ENCODE measurements around the gene TRIM28. TPM values are rescaled to one million over a fixed set of nuclear protein-coding genes. Genes with fewer than 3 reads are reported as not detected.
"Not testable (repeated sequence)": the region's sequence is repeated elsewhere in the genome, so short reads cannot be mapped to it uniquely, and the experiment has no call there.

The TRIM28 gene
- polyA plus RNA-seq, 6 donors from 2014 or later: 25.7 to 100 (median 50.8) TPM

DNA sequence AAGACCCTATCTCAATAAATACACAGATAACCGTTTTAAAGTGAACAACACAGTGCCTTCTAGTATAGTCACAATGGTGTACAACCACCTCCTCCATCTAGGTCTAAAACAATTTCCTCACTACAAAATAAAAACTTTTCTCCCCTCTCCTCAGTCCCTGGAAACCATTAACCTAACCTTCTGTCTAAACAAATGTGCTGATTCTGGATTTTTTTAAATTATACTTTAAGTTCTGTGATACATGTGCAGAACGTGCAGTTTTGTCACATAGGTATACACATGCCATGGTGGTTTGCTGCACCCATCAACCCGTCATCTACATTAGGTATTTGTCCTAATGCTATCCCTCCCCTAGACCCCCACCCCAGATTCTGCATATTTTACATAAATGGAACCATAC, 14.5 kb upstream of the TRIM28 start:
- Mint-ChIP-seq H3K27ac (no peak overlapping the region), H3K27me3 (no peaks in the 10 kb centered on the region), H3K36me3 (no peaks in the 10 kb centered on the region), H3K4me1 (peaks cover 14 to 18% (median 16%) of the 10 kb centered on the region in 3 donors), H3K4me3 (no peak overlapping the region), H3K9me3 (no peaks in the 10 kb centered on the region)
- no peak for DNase-seq
- no peak for ATAC-seq (ENCODE audit: low read depth in 2 of 2)

DNA sequence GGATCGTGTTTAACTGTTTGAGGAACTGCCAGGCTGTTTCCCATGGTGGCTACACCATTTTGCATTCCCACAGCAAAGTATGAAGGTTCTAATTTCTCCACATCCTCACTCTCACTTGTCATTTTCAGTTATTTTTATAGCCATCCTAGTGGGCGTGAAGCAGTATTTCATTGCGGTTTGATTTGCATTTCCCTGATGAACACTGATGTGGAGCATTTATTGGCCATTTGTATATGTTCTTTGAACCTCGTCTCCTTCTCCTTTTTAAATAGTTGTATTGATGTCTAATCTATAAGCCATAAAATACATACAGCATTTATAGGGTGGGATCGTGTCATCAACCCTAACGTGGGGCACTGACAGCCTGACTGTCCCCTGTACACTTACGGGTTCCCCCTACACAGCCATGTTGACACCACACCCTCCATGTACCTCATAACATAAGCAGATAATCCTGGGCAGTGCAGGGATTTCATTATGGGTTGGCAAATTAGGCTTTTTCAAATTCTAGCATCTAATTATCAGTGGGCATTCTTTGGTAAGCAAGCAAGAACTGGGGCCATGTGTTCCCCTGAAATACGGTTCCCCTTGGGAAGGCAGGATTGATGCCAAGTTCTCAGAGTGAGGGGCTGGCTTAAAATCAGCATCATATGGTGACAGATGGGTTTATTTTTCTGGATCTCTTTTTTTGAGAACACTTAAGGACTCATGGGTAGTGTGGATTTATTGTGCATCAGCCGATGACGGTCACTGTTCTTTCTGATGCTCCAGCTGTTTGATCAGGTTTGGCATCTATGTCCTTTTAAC, 12.6 kb upstream of the TRIM28 start:
- DNase-seq: no peak
- Mint-ChIP-seq H3K36me3 (no peaks in the 10 kb centered on the region), H3K9me3 (no peaks in the 10 kb centered on the region), H3K4me3 (peak overlapping the region in 6 of 8 donors; percentile 7 to 78 (median 45)), H3K27ac (peak overlapping the region in 4 of 6 donors; percentile 35 to 90 (median 70)), H3K4me1 (peaks cover 14 to 18% (median 16%) of the 10 kb centered on the region in 3 donors), H3K27me3 (no peaks in the 10 kb centered on the region)
- ATAC-seq (ENCODE audit: low read depth in 2 of 2): peak; percentile 65 to 81

DNA sequence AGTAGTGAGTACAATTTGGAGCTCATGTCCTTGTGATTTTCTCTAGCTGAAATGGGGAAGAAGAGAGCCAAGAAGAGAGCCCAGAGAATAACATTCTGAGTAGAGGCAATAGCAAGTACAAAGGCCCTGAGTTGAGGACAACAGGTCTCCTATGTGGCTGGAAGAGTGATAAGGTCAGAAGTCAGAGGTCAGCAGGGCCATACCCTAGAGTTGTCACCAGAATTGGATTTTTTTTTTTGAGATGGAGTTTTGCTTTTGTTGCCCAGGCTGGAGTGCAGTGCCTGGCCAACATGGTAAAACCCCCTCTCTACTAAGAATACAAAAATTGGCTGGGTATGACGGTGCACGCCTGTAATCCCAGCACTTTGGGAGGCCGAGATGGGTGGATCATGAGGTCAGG, 8.0 kb upstream of the TRIM28 start:
- Mint-ChIP-seq H3K27me3 (peaks cover 0 to 22% (median 14%) of the 10 kb centered on the region in 3 donors), H3K9me3 (peaks cover 0 to 2% (median 0%) of the 10 kb centered on the region in 7 donors), H3K4me1 (peaks cover 24 to 32% (median 25%) of the 10 kb centered on the region in 3 donors), H3K4me3 (peak overlapping the region in 1 of 8 donors; percentile 19), H3K27ac (no peak overlapping the region), H3K36me3 (no peaks in the 10 kb centered on the region)
- ATAC-seq (ENCODE audit: low read depth in 2 of 2) (no peak), DNase-seq (no peak)

DNA sequence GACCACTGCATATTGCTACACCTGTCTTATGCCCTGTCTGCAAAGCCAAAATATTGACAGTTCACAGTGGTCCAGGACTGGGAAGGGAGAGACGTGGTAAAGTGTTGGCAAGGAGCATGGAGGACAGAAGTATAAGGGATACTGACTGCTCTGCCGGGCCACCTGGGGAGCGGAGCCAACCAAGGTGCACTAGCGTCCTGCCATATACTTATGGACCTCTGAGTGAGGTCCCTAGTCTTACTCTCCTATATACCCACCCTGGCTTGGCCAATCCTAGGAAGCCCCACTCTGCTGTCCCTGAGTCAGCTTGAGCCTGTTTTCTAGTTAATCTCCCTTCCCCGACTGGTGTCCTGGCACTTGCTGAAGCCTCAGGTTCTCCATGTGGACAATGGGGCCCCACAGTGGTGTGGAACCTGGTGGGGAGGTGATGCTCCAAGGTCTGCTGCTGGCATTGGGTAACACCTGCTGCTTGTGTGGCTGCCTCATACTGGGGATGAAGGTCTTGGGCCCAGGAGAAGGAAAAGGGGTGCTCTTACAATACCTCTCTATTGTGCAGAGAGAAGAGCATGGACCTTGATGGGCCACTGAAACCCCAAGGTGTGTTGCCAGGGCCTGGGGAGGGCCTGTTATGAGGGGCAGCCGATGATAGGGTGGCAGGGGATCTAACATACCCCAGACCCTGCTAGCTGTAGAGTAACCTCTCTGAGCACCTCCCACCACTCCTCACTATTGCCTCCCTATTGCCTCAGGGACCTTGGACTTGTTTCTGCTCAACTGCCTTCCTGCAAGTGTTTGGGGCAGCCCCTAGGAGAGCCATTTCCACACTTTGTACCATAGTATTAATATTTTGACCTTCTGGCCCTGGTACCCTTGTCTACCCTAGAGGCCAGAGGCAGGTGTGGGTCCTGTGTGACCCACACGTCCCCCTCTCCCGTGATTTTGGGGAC, 6.7 kb upstream of the TRIM28 start:
- Mint-ChIP-seq H3K27me3 (peaks cover 0 to 22% (median 14%) of the 10 kb centered on the region in 3 donors), H3K27ac (peak overlapping the region in 1 of 6 donors; percentile 56), H3K36me3 (no peaks in the 10 kb centered on the region), H3K4me3 (peak overlapping the region in 7 of 8 donors; percentile 45 to 89 (median 73)), H3K4me1 (peaks cover 12 to 20% (median 14%) of the 10 kb centered on the region in 3 donors), H3K9me3 (peaks cover 0 to 2% (median 0%) of the 10 kb centered on the region in 7 donors)
- ATAC-seq (ENCODE audit: low read depth in 2 of 2) (no peak), DNase-seq (no peak)

DNA sequence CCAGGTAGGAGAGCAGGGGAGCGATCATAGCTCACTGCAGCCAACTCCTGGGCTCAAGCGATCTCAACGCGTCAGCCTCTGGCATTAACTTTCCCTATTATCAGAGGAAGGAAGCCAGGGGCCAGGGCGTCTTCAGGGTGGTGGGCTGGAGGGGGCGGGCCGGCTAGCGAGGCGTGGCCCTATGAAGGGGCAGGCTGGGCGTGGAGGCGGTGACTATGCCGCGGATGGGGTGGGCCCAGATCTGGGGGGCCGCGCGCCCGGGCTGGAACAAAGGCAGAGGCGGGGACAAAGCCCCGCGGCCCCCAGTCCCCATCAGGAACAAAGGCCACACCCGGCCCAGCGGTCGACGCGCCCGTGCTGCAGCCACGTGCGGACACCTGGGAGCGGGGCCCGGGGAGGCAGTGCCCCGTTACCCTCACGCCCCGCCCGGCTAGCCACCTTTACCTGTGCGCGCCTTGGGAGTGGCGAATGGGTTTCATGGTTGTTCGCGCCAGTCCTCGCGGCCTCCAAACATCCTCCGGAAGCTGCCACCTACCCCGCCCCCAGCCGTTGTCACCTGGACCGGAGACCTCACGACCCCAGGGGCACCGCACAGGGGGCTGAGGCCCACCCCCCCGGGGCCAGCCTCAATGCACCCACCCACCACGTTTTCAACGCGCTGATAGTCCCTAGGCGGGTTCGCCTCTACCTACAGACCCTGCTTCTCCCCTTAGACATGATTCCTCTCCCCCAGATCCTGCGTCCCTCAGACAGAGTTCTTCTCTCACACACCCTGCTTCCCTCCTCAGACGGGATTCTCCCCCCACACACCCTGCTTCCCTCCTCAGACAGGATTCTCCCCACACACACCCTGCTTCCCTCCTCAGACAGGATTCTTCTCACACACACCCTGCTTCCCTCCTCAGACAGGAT, 5.4 kb upstream of the TRIM28 start:
- no peak for DNase-seq
- peaks cover 12 to 22% (median 13%) of the 10 kb centered on the region in 3 donors for H3K4me1 Mint-ChIP-seq

DNA sequence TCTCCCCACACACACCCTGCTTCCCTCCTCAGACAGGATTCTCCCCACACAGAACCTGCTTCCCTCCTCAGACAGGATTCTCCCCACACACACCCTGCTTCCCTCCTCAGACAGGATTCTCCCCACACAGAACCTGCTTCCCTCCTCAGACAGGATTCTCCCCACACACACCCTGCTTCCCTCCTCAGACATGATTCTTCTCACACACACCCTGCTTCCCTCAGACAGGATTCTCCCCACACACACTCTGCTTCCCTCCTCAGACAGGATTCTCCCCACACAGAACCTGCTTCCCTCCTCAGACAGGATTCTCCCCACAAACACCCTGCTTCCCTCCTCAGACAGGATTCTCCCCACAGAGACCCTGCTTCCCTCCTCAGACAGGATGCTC, 4.7 kb upstream of the TRIM28 start:
- peaks cover 18 to 28% (median 19%) of the 10 kb centered on the region in 3 donors for H3K4me1 Mint-ChIP-seq
- not testable (repeated sequence) for H3K9me3 Mint-ChIP-seq; ATAC-seq (ENCODE audit: low read depth in 2 of 2); H3K36me3 Mint-ChIP-seq; DNase-seq
- peak overlapping the region in 3 of 8 donors; percentile 63 to 73 (median 63) for H3K4me3 Mint-ChIP-seq
- peak overlapping the region in 1 of 6 donors; percentile 24 for H3K27ac Mint-ChIP-seq
- peaks cover 5 to 30% (median 21%) of the 10 kb centered on the region in 3 donors for H3K27me3 Mint-ChIP-seq

More for the DNA sequence above, 5.4 kb upstream of the TRIM28 start:
- ATAC-seq (ENCODE audit: low read depth in 2 of 2): peak; percentile 63 to 71
- H3K36me3 Mint-ChIP-seq: no peaks in the 10 kb centered on the region
- peak overlapping the region; percentile 63 to 89 (median 74) for H3K4me3 Mint-ChIP-seq
- H3K27me3 Mint-ChIP-seq: peaks cover 0 to 30% (median 21%) of the 10 kb centered on the region in 3 donors
- H3K9me3 Mint-ChIP-seq: peaks cover 0 to 2% (median 0%) of the 10 kb centered on the region in 7 donors
- peak overlapping the region in 2 of 6 donors; percentile 7 for H3K27ac Mint-ChIP-seq

DNA sequence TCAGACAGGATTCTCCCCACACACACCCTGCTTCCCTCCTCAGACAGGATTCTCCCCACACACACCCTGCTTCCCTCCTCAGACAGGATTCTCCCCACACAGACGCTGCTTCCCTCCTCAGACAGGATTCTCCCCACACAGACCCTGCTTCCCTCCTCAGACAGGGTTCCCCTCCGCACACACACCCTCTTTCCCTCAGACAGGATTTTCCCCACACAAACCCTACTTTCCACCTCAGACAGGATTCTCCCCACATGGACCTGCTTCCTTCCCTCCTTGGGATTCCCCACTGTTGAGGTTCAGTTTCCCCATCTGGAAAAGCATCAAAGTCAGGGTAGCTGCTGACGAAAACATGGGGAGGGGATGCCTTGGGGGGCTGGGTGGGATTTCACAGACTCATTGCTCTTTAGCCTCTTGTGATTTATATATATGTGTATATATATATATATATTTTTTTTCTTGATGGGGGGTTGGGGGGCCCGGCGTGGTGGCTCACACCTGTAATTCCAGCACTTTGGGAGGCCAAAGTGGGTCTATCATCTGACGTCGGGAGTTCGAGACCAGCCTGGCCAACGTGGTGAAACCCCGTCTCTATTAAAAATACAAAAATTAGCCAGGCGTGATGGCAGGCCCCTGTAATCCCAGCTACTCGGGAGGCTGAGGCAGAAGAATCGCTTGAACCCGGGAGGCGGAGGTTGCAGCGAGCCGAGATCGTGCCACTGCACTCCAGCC, 1.1 kb upstream of the TRIM28 start:
- Mint-ChIP-seq H3K4me3 (peak overlapping the region in 4 of 8 donors; percentile 16 to 99 (median 68)), H3K27me3 (peaks cover 5 to 22% (median 21%) of the 10 kb centered on the region in 3 donors), H3K27ac (peak overlapping the region in 5 of 6 donors; percentile 16 to 99 (median 44)), H3K4me1 (peaks cover 35 to 52% (median 43%) of the 10 kb centered on the region in 3 donors)
- not testable (repeated sequence) for H3K9me3 Mint-ChIP-seq; H3K36me3 Mint-ChIP-seq; ATAC-seq (ENCODE audit: low read depth in 2 of 2); DNase-seq

DNA sequence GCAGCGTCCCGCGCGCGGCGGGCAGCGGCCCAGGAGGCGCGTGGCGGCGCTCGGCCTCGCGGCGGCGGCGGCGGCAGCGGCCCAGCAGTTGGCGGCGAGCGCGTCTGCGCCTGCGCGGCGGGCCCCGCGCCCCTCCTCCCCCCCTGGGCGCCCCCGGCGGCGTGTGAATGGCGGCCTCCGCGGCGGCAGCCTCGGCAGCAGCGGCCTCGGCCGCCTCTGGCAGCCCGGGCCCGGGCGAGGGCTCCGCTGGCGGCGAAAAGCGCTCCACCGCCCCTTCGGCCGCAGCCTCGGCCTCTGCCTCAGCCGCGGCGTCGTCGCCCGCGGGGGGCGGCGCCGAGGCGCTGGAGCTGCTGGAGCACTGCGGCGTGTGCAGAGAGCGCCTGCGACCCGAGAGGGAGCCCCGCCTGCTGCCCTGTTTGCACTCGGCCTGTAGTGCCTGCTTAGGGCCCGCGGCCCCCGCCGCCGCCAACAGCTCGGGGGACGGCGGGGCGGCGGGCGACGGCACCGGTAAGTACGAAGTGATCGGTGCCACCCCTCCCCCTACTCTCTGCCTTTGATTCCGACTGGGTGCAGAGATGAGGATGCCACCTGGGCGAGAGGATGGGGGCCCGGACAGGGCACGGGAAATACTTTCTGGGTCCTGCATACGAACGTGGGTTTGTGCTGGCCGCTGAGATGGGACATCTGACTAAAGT, 874 bp downstream of the TRIM28 start:
- H3K27me3 Mint-ChIP-seq: peaks cover 5 to 9% (median 8%) of the 10 kb centered on the region in 3 donors
- no peak for DNase-seq
- peak overlapping the region; percentile 91 to 99 (median 94) for H3K4me3 Mint-ChIP-seq
- ATAC-seq (ENCODE audit: low read depth in 2 of 2): peak; percentile 44
- peak overlapping the region in 5 of 6 donors; percentile 80 to 99 (median 88) for H3K27ac Mint-ChIP-seq
- peaks cover 31 to 41% (median 35%) of the 10 kb centered on the region in 3 donors for H3K4me1 Mint-ChIP-seq
- H3K36me3 Mint-ChIP-seq: peaks cover 0 to 13% of the 10 kb centered on the region in 2 donors
- peaks cover 0 to 4% (median 0%) of the 10 kb centered on the region in 7 donors for H3K9me3 Mint-ChIP-seq

DNA sequence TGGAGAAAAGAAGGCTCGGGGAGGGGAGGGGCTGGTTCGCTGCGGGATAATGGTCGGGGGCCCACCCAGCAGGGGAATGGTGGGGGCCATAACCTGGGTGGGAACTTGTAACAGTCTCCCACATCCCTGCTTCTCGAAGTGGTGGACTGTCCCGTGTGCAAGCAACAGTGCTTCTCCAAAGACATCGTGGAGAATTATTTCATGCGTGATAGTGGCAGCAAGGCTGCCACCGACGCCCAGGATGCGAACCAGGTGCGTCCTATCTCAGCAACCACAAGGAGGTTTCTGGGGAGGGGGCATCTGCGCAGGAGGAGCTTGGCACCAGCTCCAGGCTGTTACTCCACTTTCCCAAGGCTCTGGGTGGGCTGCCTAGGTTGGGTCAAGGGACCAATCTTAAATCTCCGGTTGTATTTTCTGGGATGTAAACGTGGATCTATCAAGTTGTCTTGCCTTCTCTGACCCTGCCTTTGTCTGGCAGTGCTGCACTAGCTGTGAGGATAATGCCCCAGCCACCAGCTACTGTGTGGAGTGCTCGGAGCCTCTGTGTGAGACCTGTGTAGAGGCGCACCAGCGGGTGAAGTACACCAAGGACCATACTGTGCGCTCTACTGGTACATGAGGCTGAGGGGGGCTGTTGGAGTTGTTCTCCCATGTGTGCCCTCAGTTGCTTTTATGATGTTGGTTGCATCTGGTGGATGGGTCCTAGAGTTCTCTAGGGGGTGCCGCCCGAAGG, 1.6 kb downstream of the TRIM28 start:
- H3K27me3 Mint-ChIP-seq: peaks cover 5 to 8% (median 7%) of the 10 kb centered on the region in 3 donors
- H3K4me3 Mint-ChIP-seq: peak overlapping the region; percentile 86 to 96 (median 92)
- H3K36me3 Mint-ChIP-seq: peaks cover 0 to 13% of the 10 kb centered on the region in 2 donors
- ATAC-seq (ENCODE audit: low read depth in 2 of 2) (no peak), DNase-seq (no peak)
- peaks cover 34 to 41% (median 34%) of the 10 kb centered on the region in 3 donors for H3K4me1 Mint-ChIP-seq
- H3K27ac Mint-ChIP-seq: peak overlapping the region; percentile 80 to 93 (median 88)
- peaks cover 0 to 4% (median 0%) of the 10 kb centered on the region in 7 donors for H3K9me3 Mint-ChIP-seq

DNA sequence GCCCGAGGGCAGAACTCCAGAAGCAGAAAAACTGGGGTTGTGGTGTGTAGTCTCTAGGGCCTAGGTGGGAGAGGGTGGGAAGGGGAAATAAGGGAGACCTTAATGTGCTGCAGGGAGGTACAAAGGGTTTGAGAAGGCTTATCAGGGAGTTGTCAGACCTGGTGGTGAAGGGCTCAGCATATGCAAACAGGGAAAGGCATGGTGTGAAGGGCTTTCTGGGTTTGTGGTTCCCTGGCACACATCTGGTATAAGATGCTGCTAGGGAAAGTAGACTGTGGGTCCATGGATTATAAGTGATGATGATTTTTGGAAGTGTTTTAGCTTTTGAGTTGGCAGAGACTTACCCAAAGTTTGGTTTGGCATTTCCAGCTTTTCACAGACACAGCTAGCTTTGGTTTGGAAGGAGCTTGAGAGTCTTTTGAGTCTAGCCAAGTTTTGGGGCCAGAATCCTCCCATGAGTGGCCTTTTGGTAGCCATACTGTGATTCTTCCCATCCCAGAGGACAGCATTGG, 2.2 kb downstream of the TRIM28 start:
- peak overlapping the region; percentile 51 to 93 (median 74) for H3K27ac Mint-ChIP-seq
- peak overlapping the region; percentile 86 to 96 (median 92) for H3K4me3 Mint-ChIP-seq
- H3K9me3 Mint-ChIP-seq: peaks cover 0 to 4% (median 0%) of the 10 kb centered on the region in 7 donors
- peaks cover 5 to 8% (median 7%) of the 10 kb centered on the region in 3 donors for H3K27me3 Mint-ChIP-seq
- DNase-seq (no peak), ATAC-seq (ENCODE audit: low read depth in 2 of 2) (no peak)
- H3K4me1 Mint-ChIP-seq: peaks cover 34 to 43% (median 34%) of the 10 kb centered on the region in 3 donors
- H3K36me3 Mint-ChIP-seq: peaks cover 0 to 13% of the 10 kb centered on the region in 2 donors
